Keratinocyte (primary cell): ENCODE data around the gene GNAI1. TPM values are rescaled to one million over a fixed set of nuclear protein-coding genes. Genes with fewer than 3 reads are reported as not detected.

Experiments used
- DNase-seq: peaks from one replicate; pipeline ENCODE4 v3.0.0-alpha.2; 2011; ENCODE audit warnings: low read depth, missing footprints, low spot score
- FAIRE-seq: peaks from 2 replicates; lab custom pipeline; 2011; peaks lifted over from hg19 to GRCh38; lab: Jason Lieb, UNC
- H2AFZ ChIP-seq: 2 replicates; pipeline ENCODE4 v1.6.0; 2012; ENCODE audit warnings: low read length, control low read depth, inconsistent platforms; ENCODE audit not compliant: control insufficient read depth
- H3K27ac ChIP-seq: 2 replicates; pipeline ENCODE4 v1.5.1; 2011; ENCODE audit warnings: low read length; ENCODE audit not compliant: control insufficient read depth, insufficient read depth
- H3K27me3 ChIP-seq: 3 replicates; pipeline ENCODE4 v1.6.0; 2011; ENCODE audit warnings: low read length; ENCODE audit not compliant: control insufficient read depth, insufficient read depth; ENCODE audit errors: extremely low read depth
- H3K36me3 ChIP-seq, 2 experiments: 2 replicates in 1 of 2; 3 replicates in 1 of 2; pipeline ENCODE4 v1.5.1; 2011; ENCODE audit warnings: low read length in 2 of 2, mild to moderate bottlenecking in 1 of 2; ENCODE audit not compliant: control insufficient read depth in 2 of 2, insufficient read depth in 2 of 2; ENCODE audit errors: extremely low read depth in 1 of 2
- H3K4me1 ChIP-seq: 3 replicates; pipeline ENCODE4 v1.5.1; 2011; ENCODE audit warnings: low read length; ENCODE audit not compliant: control insufficient read depth, insufficient read depth; ENCODE audit errors: extremely low read depth
- H3K4me2 ChIP-seq: 3 replicates; pipeline ENCODE4 v1.6.0; 2011; ENCODE audit warnings: low read depth, low read length; ENCODE audit not compliant: control insufficient read depth, insufficient read depth; ENCODE audit errors: extremely low read depth
- H3K4me3 ChIP-seq, 3 experiments: fragments of 200-600 bp in 1 of 3; sonication (generic) in 1 of 3; 2 replicates in 2 of 3; 3 replicates in 1 of 3; pipeline ENCODE4 v1.5.1; 2011 to 2016; ENCODE audit warnings: low read length in 3 of 3, mild to moderate bottlenecking in 3 of 3, control low read depth in 2 of 3, inconsistent platforms in 1 of 3, low read depth in 1 of 3, mixed read lengths in 1 of 3, mixed run types in 1 of 3, moderate library complexity in 1 of 3; ENCODE audit not compliant: control insufficient read depth in 2 of 3, insufficient read depth in 2 of 3; ENCODE audit errors: extremely low read depth in 1 of 3
- H3K79me2 ChIP-seq: 2 replicates; pipeline ENCODE4 v1.6.0; 2012; ENCODE audit warnings: low read length; ENCODE audit not compliant: control insufficient read depth, insufficient read depth
- H3K9ac ChIP-seq: 3 replicates; pipeline ENCODE4 v1.6.0; 2011; ENCODE audit warnings: low read length; ENCODE audit not compliant: control insufficient read depth, insufficient read depth; ENCODE audit errors: extremely low read depth
- H3K9me1 ChIP-seq: 3 replicates; pipeline ENCODE4 v1.6.0; 2011; ENCODE audit warnings: low read length; ENCODE audit not compliant: control insufficient read depth, insufficient read depth; ENCODE audit errors: extremely low read depth
- H3K9me3 ChIP-seq: 2 replicates; pipeline ENCODE4 v1.5.1; 2012; ENCODE audit warnings: low read depth, low read length; ENCODE audit not compliant: control insufficient read depth
- H4K20me1 ChIP-seq: 3 replicates; pipeline ENCODE4 v1.6.0; 2011; ENCODE audit warnings: low read length; ENCODE audit not compliant: control insufficient read depth, insufficient read depth; ENCODE audit errors: extremely low read depth
- EZH2 ChIP-seq: IDR thresholded peaks from one replicate; pipeline ENCODE4 v1.6.1; 2012; ENCODE audit warnings: inconsistent platforms, mild to moderate bottlenecking, low read length, moderate library complexity
- dilution Hi-C: fragments of 300-500 bp; cut with MboI; formaldehyde crosslinking; loops from one replicate; pipeline ENCODE4 v1.7.0; 2020; ENCODE audit warnings: low sequenced_read_pairs; ENCODE audit not compliant: extremely low pct_ligation_motif_present
- polyA plus RNA-seq, 5 experiments: library from polyadenylated mRNA; depleted of rRNA in 3 of 5; stranded (reverse) in 3 of 5; stranded (forward) in 1 of 5; unstranded in 1 of 5; fragments of >200 nt; gene quantifications; 1 replicate in 1 of 5; 2 replicates in 3 of 5; 3 replicates in 1 of 5; pipeline versions ENCODE4 v1.2.1 to v1.2.3, GENCODE V29; 2011 to 2012; ENCODE audit warnings: missing spikeins in 2 of 5, low read depth in 1 of 5, low replicate concordance in 1 of 5
- TF ChIP-seq, protein P1 (sequence below), 3 experiments: IDR thresholded peaks in 1 of 3; conservative IDR thresholded peaks in 1 of 3; optimal IDR thresholded peaks in 1 of 3; 2 replicates in 2 of 3; 3 replicates in 1 of 3; pipeline versions ENCODE3 to v1.5.1; 2011; ENCODE audit warnings: low read length in 3 of 3, mild to moderate bottlenecking in 3 of 3, moderate library complexity in 2 of 3, control low read depth in 1 of 3, inconsistent platforms in 1 of 3; ENCODE audit not compliant: insufficient read depth in 2 of 3; ENCODE audit errors: extremely low read depth in 1 of 3

GNAI1 gene
- polyA plus RNA-seq, 1 donor (not counting 4 experiments of a cell fraction or from before 2014, with no cell fraction given): 84.1 TPM

DNA sequence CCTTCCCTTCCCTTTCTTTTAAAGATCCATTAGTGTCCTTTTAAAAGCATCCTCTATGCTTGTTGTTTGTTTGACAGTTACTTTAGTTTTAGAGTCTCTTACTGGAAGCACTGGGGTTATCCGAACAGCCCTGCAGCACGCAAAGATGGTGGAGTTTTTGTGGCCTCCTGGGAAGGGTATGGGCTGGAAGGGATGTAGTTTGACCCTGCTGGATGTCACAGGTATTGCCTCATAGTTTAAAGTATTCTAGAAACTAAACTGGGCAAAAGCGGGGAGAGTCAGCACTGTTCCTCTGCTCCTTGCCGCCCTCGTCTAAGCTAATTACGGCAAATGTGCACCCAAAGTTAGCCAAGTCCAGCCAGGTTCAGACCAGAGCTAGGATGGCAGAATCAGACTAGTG is 35.8 kb upstream of the GNAI1 start:
- Histone ChIP-seq H3K79me2 (no peaks in the 10 kb centered on the region), H3K9me1 (no peaks in the 10 kb centered on the region), H3K4me3 (no peak overlapping the region), H3K27ac (no peak overlapping the region), H3K9ac (no peak overlapping the region), H3K36me3 (no peaks in the 10 kb centered on the region), H4K20me1 (no peaks in the 10 kb centered on the region), H3K4me1 (no peaks in the 10 kb centered on the region), H2AFZ (no peak overlapping the region), H3K9me3 (no peaks in the 10 kb centered on the region), H3K4me2 (no peak overlapping the region), H3K27me3 (no peaks in the 10 kb centered on the region)
- dilution Hi-C loops: no loop called here
- FAIRE-seq (no peak), DNase-seq (no peak)
- TF ChIP-seq, protein P1, sequence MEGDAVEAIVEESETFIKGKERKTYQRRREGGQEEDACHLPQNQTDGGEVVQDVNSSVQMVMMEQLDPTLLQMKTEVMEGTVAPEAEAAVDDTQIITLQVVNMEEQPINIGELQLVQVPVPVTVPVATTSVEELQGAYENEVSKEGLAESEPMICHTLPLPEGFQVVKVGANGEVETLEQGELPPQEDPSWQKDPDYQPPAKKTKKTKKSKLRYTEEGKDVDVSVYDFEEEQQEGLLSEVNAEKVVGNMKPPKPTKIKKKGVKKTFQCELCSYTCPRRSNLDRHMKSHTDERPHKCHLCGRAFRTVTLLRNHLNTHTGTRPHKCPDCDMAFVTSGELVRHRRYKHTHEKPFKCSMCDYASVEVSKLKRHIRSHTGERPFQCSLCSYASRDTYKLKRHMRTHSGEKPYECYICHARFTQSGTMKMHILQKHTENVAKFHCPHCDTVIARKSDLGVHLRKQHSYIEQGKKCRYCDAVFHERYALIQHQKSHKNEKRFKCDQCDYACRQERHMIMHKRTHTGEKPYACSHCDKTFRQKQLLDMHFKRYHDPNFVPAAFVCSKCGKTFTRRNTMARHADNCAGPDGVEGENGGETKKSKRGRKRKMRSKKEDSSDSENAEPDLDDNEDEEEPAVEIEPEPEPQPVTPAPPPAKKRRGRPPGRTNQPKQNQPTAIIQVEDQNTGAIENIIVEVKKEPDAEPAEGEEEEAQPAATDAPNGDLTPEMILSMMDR (optimal IDR thresholded peaks at IDR 0.05 in 1 of 3, IDR thresholded peaks at IDR 0.05 in 1 of 3, conservative IDR thresholded peaks at IDR 0.05 in 1 of 3; ENCODE audit: extremely low read depth in 1 of 3, insufficient read depth in 2 of 3, low read length in 3 of 3): peak; percentile 6 to 28 (median 25)
- TF ChIP-seq EZH2: no peak

DNA sequence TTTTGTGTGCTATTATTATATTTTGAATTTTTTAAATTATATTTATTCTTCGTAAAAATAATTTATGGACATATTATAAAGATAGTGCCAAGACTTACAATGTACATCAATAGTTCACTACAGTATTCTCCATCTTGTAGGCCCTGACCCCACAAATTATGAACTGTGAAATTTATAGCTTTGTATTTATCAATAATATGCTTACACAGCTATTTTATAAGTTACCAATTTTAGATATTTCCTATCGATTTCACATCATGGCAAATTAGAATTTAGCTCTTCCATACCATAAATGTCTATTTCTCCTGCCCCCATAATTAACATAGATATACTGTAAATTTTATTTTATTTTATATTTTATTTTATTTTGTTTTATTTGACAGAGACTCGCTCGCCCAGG is 34.4 kb upstream of the GNAI1 start:
- FAIRE-seq: no peak
- Histone ChIP-seq H3K79me2 (no peaks in the 10 kb centered on the region), H3K4me3 (no peak overlapping the region), H3K9me1 (no peaks in the 10 kb centered on the region), H4K20me1 (no peaks in the 10 kb centered on the region), H3K36me3 (no peaks in the 10 kb centered on the region), H3K27ac (no peak overlapping the region), H3K4me1 (no peaks in the 10 kb centered on the region), H2AFZ (no peak overlapping the region), H3K27me3 (no peaks in the 10 kb centered on the region), H3K9me3 (no peaks in the 10 kb centered on the region), H3K4me2 (no peak overlapping the region), H3K9ac (no peak overlapping the region)
- no peak for TF ChIP-seq EZH2
- TF ChIP-seq, protein P1 (optimal IDR thresholded peaks at IDR 0.05 in 1 of 3, IDR thresholded peaks at IDR 0.05 in 1 of 3, conservative IDR thresholded peaks at IDR 0.05 in 1 of 3; ENCODE audit: extremely low read depth in 1 of 3, insufficient read depth in 2 of 3, low read length in 3 of 3): no peak
- no peak for DNase-seq
- dilution Hi-C loops: no loop called here
